Loucy (cell line): Measurements from ENCODE around the gene ELOVL3.

Source experiments
- CTCF ChIP-seq: fragments of 200-600 bp; sonication (generic); conservative IDR thresholded peaks from 2 replicates; pipeline ENCODE4 v1.5.1; 2014; ENCODE audit warnings: mild to moderate bottlenecking, antibody characterized with exemption, low read length
- EZH2phosphoT487 ChIP-seq: fragments of 200-600 bp; IDR thresholded peaks from 2 replicates; pipeline ENCODE4 v1.6.1; 2018; ENCODE audit warnings: antibody characterized with exemption, mild to moderate bottlenecking, moderate library complexity, borderline replicate concordance

GRCh38 chr10:102185272-102185671, 40.8 kb upstream of the ELOVL3 start:
- no peak for TF ChIP-seq CTCF
- no peak for TF ChIP-seq EZH2phosphoT487
